HL-60 (cell line): Measurements from ENCODE around the gene CSNK1D.
A peak's percentile ranks its signal among the peaks of the same experiment; 100 is the strongest.

ENCODE experiments used
- DNase-seq, 2 experiments: peaks; one replicate each; pipeline ENCODE4 v3.0.0-alpha.2; 2010 to 2020; ENCODE audit warnings: low read depth in 1 of 2, low spot score in 1 of 2
- H3K27ac ChIP-seq: fragments of 250-450 bp; sonication (Bioruptor Pico); replicated peaks from 2 replicates; pipeline ENCODE4 v1.5.1; 2020; ENCODE audit warnings: mild to moderate bottlenecking, moderate library complexity
- H3K27me3 ChIP-seq: fragments of 250-450 bp; sonication (Bioruptor Pico); 2 replicates; pipeline ENCODE4 v1.5.1; 2021; ENCODE audit warnings: mild to moderate bottlenecking, moderate library complexity; ENCODE audit not compliant: insufficient read depth, poor library complexity, severe bottlenecking
- H3K4me3 ChIP-seq: replicated peaks from 2 replicates; pipeline ENCODE4 v1.5.1; 2011; ENCODE audit warnings: mild to moderate bottlenecking, control low read depth, low read length; ENCODE audit not compliant: insufficient read depth
- GABPA ChIP-seq: IDR thresholded peaks from 2 replicates; pipeline ENCODE4 v1.6.1; 2012; ENCODE audit warnings: low read depth
- POLR2AphosphoS5 ChIP-seq: IDR thresholded peaks from 2 replicates; pipeline ENCODE4 v1.6.1; 2012; ENCODE audit warnings: low read depth
- SPI1 ChIP-seq: IDR thresholded peaks from 2 replicates; pipeline ENCODE4 v1.6.1; 2012; ENCODE audit warnings: low read depth, mild to moderate bottlenecking, borderline replicate concordance
- TF ChIP-seq, protein P1 (sequence below): IDR thresholded peaks from one replicate; pipeline ENCODE4 v1.5.1; 2011; ENCODE audit warnings: low read length, control low read depth, inconsistent platforms; ENCODE audit not compliant: insufficient read depth
- TF ChIP-seq, protein P2 (sequence below): IDR thresholded peaks from 2 replicates; pipeline ENCODE4 v1.6.1; 2012; ENCODE audit warnings: low read depth; ENCODE audit not compliant: insufficient replicate concordance

Gene CSNK1D

DNA sequence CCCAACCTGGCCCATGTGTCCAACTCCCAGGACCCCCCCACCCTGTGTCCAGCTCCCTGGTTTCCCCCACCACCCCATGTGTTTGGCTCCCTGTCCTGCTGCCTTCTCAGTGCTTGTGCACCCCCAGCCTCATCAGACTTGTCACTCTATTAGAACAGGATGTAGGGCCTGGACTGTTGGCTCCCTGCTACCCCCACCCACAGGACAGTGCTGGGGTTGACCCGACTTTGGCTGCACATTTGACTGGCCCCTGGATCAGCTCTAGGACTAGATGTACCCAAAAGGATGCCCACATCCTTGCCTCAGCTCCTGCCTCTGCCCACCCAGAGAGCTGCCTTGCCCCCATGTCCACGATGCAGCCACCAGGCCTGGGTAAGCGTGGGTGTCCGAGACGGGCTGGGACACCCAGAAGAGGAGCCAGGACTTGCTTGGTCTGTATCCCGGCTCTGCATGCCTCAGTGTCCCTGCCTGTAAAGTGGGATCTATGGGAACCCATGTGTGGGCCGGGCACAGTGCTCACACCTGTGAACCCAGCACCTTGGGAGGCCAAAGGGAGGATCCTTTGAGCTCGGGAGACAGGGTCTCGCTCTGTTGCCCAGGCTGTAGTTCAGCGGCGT lies 59.4 kb downstream of the CSNK1D start:
- H3K27ac ChIP-seq = peak overlapping the region; percentile 97
- no peaks in the 10 kb centered on the region for H3K27me3 ChIP-seq
- TF ChIP-seq, protein P1, sequence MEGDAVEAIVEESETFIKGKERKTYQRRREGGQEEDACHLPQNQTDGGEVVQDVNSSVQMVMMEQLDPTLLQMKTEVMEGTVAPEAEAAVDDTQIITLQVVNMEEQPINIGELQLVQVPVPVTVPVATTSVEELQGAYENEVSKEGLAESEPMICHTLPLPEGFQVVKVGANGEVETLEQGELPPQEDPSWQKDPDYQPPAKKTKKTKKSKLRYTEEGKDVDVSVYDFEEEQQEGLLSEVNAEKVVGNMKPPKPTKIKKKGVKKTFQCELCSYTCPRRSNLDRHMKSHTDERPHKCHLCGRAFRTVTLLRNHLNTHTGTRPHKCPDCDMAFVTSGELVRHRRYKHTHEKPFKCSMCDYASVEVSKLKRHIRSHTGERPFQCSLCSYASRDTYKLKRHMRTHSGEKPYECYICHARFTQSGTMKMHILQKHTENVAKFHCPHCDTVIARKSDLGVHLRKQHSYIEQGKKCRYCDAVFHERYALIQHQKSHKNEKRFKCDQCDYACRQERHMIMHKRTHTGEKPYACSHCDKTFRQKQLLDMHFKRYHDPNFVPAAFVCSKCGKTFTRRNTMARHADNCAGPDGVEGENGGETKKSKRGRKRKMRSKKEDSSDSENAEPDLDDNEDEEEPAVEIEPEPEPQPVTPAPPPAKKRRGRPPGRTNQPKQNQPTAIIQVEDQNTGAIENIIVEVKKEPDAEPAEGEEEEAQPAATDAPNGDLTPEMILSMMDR = no peak
- TF ChIP-seq POLR2AphosphoS5 (no peak), GABPA (no peak), SPI1 (no peak)
- TF ChIP-seq, protein P2, sequence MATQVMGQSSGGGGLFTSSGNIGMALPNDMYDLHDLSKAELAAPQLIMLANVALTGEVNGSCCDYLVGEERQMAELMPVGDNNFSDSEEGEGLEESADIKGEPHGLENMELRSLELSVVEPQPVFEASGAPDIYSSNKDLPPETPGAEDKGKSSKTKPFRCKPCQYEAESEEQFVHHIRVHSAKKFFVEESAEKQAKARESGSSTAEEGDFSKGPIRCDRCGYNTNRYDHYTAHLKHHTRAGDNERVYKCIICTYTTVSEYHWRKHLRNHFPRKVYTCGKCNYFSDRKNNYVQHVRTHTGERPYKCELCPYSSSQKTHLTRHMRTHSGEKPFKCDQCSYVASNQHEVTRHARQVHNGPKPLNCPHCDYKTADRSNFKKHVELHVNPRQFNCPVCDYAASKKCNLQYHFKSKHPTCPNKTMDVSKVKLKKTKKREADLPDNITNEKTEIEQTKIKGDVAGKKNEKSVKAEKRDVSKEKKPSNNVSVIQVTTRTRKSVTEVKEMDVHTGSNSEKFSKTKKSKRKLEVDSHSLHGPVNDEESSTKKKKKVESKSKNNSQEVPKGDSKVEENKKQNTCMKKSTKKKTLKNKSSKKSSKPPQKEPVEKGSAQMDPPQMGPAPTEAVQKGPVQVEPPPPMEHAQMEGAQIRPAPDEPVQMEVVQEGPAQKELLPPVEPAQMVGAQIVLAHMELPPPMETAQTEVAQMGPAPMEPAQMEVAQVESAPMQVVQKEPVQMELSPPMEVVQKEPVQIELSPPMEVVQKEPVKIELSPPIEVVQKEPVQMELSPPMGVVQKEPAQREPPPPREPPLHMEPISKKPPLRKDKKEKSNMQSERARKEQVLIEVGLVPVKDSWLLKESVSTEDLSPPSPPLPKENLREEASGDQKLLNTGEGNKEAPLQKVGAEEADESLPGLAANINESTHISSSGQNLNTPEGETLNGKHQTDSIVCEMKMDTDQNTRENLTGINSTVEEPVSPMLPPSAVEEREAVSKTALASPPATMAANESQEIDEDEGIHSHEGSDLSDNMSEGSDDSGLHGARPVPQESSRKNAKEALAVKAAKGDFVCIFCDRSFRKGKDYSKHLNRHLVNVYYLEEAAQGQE = no peak
- peak in 1 of 2 experiments; percentile 37 for DNase-seq
- H3K4me3 ChIP-seq = no peak overlapping the region

DNA sequence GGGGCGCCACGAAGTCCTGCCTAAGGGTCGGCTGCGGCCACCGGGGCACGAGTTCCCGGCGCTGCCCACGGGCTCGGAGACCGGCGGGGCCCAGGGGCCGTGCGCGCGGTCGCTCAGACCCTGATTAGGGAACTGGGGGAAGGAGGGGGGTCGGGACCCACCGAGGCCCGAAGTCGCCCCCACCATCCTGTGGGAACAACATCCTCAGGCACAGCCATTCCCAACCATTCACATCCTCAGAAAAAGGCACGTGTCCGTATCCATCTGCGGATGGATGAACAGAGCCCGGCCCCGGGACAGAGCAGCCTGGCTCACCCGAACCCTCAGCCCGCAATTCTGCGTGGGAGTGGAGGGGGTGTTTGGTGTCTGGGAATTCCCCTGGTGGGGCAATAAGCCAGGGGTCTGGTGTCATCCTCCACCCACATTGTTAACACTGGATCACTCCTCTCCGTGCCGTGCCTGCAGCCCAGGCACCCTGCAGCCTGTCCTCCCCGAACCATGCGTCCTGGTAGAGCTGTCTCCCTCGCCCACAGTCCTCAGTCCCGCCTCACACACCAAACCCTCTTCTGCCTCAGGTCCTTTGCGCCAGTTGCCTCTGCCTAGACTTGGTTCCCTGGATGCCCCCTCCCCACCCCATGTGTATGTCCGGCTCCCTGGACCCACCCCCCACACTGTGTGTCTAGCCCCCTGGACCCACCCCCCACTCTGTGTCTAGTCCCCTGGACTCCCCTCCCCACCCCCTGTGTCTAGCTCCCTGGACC lies 60.1 kb downstream of the CSNK1D start:
- DNase-seq = peak in 1 of 2 experiments; percentile 83
- H3K27ac ChIP-seq = peak overlapping the region; percentile 59

More for the DNA sequence above, 60.1 kb downstream of the CSNK1D start:
- no peaks in the 10 kb centered on the region for H3K27me3 ChIP-seq
- peak overlapping the region; percentile 82 for H3K4me3 ChIP-seq
- TF ChIP-seq, protein P1 = no peak
- TF ChIP-seq, protein P2 = no peak
- TF ChIP-seq SPI1 = peak; percentile 28; the same call in 1 of the 2 replicates
- TF ChIP-seq GABPA = no peak
- peak; percentile 26; the same call in 1 of the 2 replicates for TF ChIP-seq POLR2AphosphoS5
